Fibroblast of skin of left quadriceps (primary cell): Measurements from ENCODE around the gene LCE1E.
A peak's percentile ranks its signal among the peaks of the same experiment; 100 is the strongest.

Source experiments
- DNase-seq, 2 experiments: peaks; one replicate each; pipeline ENCODE4 v3.0.0-alpha.2; 2013; ENCODE audit warnings: low read depth in 2 of 2

The LCE1E gene, protein sequence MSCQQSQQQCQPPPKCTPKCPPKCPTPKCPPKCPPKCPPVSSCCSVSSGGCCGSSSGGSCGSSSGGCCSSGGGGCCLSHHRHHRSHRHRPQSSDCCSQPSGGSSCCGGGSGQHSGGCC

DNA sequence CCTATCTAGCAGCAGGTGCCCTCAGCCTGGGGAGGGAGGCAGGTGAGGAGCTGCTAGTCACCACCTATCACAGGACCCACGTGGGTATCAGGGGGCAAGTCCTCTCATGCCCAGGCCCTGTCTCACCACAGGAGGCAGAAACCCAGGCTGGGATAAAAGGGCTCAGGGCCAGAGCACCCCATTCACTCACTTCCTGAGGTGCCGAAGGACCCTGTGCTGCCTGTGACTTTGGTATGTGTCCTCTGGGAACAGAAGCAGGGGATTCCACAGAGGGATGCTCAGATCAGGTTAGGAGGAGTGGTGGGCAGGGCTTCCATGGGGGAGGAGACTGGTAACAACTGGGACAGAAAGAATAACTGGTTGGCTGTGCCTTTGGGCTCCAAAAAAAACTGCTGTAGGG lies at the start of gene LCE1E:
Gene LCE1E, plus strand, starts transcription at position 181 of the 400 bp plus-strand sequence. CDS start 1,043 bp downstream, outside the sequence.
- no peak for DNase-seq

- no peak for DNase-seq
Measured at GRCh38 chr1:152737997-152738396, 48.1 kb upstream of the LCE1E start.

- DNase-seq: no peak
Measured at GRCh38 chr1:152739841-152740240, 46.2 kb upstream of the LCE1E start.

GRCh38 chr1:152741656-152742055 lies 44.4 kb upstream of the LCE1E start:
- DNase-seq: no peak

GRCh38 chr1:152743371-152744145 lies 42.5 kb upstream of the LCE1E start:
- DNase-seq: no peak

GRCh38 chr1:152745289-152745704 lies 40.8 kb upstream of the LCE1E start:
- DNase-seq: no peak

GRCh38 chr1:152745765-152746444 lies 40.2 kb upstream of the LCE1E start:
- no peak for DNase-seq

GRCh38 chr1:152747831-152748230 lies 38.2 kb upstream of the LCE1E start:
- DNase-seq: no peak

GRCh38 chr1:152752225-152752624 lies 33.8 kb upstream of the LCE1E start:
- DNase-seq: peak; percentile 14 to 20

GRCh38 chr1:152753586-152753985 lies 32.5 kb upstream of the LCE1E start:
- no peak for DNase-seq

DNA sequence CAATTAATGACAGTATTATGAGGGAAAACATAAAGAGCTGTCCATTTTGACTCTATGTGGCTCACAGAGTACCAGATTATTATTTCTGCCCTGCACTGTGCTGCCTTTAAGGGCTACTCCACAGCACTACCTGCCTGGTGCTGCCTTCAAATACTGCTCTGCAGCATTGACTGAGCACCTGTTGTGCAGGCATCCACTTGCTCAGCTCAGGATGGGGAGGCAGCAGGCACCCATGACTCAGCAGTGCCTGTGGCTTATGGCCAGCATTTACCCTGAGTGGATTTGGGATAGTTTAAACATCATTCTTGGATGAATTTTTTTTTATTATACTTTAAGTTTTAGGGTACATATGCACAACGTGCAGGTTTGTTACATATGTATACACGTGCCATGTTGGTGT lies 29.2 kb upstream of the LCE1E start:
- no peak for DNase-seq

DNA sequence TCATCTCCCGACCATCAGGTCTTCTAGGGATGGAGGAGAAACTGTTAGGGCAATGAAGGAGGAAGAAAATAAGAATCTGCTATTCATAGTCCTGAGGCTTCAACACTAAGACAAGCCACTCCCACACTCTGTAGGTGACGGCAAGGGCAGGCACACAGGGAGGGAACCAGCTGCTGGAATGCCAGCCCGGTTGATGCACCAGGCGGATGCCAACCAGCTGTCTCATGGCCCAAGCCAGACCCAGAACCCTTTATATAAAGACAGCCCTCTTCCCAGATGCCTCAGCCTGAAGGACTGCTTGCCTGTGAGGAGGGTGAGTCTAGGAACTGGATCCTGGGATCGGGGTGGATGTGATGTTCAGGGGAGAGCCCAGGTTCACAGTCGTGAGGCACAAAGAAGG lies 28.3 kb upstream of the LCE1E start, which contains the start of gene KPRP:
Gene KPRP, plus strand, starts transcription at position 279 of the 400 bp plus-strand sequence. CDS start 1,564 bp downstream, outside the sequence.
- DNase-seq: no peak

- no peak for DNase-seq
Measured at GRCh38 chr1:152758636-152759035, 27.4 kb upstream of the LCE1E start.

- no peak for DNase-seq
Measured at GRCh38 chr1:152759453-152760173, 26.4 kb upstream of the LCE1E start.

- DNase-seq: no peak
Measured at GRCh38 chr1:152760551-152761190, 25.4 kb upstream of the LCE1E start.

- DNase-seq: no peak
Measured at GRCh38 chr1:152761609-152762213, 24.3 kb upstream of the LCE1E start.

- DNase-seq: no peak
Measured at GRCh38 chr1:152768847-152769533, 17.1 kb upstream of the LCE1E start.

- no peak for DNase-seq
Measured at GRCh38 chr1:152770411-152770810, 15.6 kb upstream of the LCE1E start.

DNA sequence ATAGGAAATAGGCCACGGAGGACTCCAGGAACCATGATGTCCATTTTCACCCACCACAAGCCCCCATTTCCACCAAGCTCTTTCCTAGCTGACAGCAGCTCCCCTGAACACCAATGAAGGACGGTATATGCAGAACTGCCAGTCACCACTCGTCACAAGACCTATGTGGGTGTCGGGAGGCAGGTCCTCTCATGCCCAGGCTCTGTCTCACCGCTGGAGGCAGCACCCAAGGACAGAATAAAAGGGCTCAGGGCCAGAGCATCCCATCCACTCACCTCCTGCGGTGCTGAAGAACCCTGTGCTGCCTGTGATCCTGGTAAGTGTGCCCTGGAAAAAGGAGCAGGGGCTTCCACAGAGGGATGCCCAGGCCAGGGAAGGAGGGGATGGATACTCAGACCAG lies 11.2 kb upstream of the LCE1E start, which contains the start of gene LCE1F:
Gene LCE1F, plus strand, starts transcription at position 266 of the 400 bp plus-strand sequence. CDS start 1,232 bp downstream, outside the sequence.
- no peak for DNase-seq

- no peak for DNase-seq
Measured at GRCh38 chr1:152776361-152776760, 9.7 kb upstream of the LCE1E start.
